Panc1 (cell line): Measurements from ENCODE around the gene ADAMTS16. TPM values are rescaled to one million over a fixed set of nuclear protein-coding genes. Genes with fewer than 3 reads are reported as not detected.
A peak's percentile ranks its signal among the peaks of the same experiment; 100 is the strongest.

Experiments used
- ATAC-seq: fragments of 200-7000 bp; cut with Tn5 transposase; 2 replicates; pipeline ENCODE4 v1.9.1; 2020; ENCODE audit warnings: mild to moderate bottlenecking, moderate library complexity
- BruUV-seq: library from RNA; stranded (reverse); fragments of 400-500 nt; replicated peaks from 2 replicates; lab custom pipeline; 2021; lab: Mats Ljungman, UMichigan
- CTCF ChIA-PET: fragments of 300-600 bp; sonication (Branson Sonifier 250); formaldehyde crosslinking; loops from one replicate; lab custom pipeline; 2022; ENCODE audit warnings: antibody characterized with exemption; lab: Charles Lee
- POLR2A ChIA-PET: fragments of 300-600 bp; sonication (Branson Sonifier 250); formaldehyde crosslinking; loops from one replicate; lab custom pipeline; 2022; ENCODE audit warnings: antibody characterized with exemption; lab: Charles Lee
- DNase-seq: peaks from one replicate; pipeline ENCODE4 v3.0.0-alpha.2; 2010; ENCODE audit warnings: low read depth, low spot score
- H3K27ac ChIP-seq: 2 replicates; pipeline ENCODE4 v1.5.1; 2011; ENCODE audit warnings: mild to moderate bottlenecking, low read length, inconsistent platforms
- H3K27me3 ChIP-seq: fragments of 200-500 bp; sonication (Bioruptor generic); 2 replicates; pipeline ENCODE4 v1.6.0; 2014; ENCODE audit warnings: low read length, inconsistent platforms; ENCODE audit not compliant: control insufficient read depth, insufficient read depth
- H3K36me3 ChIP-seq: fragments of 200-500 bp; sonication (Bioruptor generic); 2 replicates; pipeline ENCODE4 v1.5.1; 2014; ENCODE audit warnings: inconsistent platforms, mild to moderate bottlenecking, low read length, moderate library complexity; ENCODE audit not compliant: control insufficient read depth, insufficient read depth
- H3K4me1 ChIP-seq: 2 replicates; pipeline ENCODE4 v1.5.1; 2011; ENCODE audit warnings: inconsistent platforms, mild to moderate bottlenecking, low read length, moderate library complexity; ENCODE audit not compliant: control insufficient read depth, insufficient read depth
- H3K4me3 ChIP-seq, 2 experiments: 2 replicates each; pipeline ENCODE4 v1.5.1; 2011 to 2012; ENCODE audit warnings: low read depth in 2 of 2, low read length in 2 of 2, mild to moderate bottlenecking in 2 of 2, inconsistent platforms in 1 of 2, moderate library complexity in 1 of 2
- H3K9me3 ChIP-seq: fragments of 200-500 bp; sonication (Bioruptor generic); 2 replicates; pipeline ENCODE4 v1.5.1; 2014; ENCODE audit warnings: low read depth, mild to moderate bottlenecking, inconsistent platforms, low read length, moderate library complexity; ENCODE audit not compliant: control insufficient read depth, insufficient read depth
- POLR2AphosphoS5 ChIP-seq: IDR thresholded peaks from 2 replicates; pipeline ENCODE4 v1.6.1; 2012; ENCODE audit warnings: mild to moderate bottlenecking, low read depth, low read length, moderate library complexity
- SIN3A ChIP-seq: IDR thresholded peaks from 2 replicates; pipeline ENCODE4 v1.6.1; 2012; ENCODE audit warnings: low read depth, mild to moderate bottlenecking, low read length, moderate library complexity, borderline replicate concordance; ENCODE audit not compliant: insufficient read depth
- TCF7L2 ChIP-seq: IDR thresholded peaks from 2 replicates; pipeline ENCODE4 v1.6.1; 2011; ENCODE audit warnings: mild to moderate bottlenecking, low read depth, low read length, inconsistent platforms
- in situ Hi-C: cut with HindIII; loops from 2 replicates; pipeline ENCODE4 v1.10.0; 2016; ENCODE audit warnings: low sequenced_read_pairs, low pct_unique_long_range_greater_than_20kb
- intact Hi-C: fragments of 100-400 bp; cut with micrococcal nuclease; formaldehyde crosslinking; loops from one replicate; pipeline ENCODE4 v1.10.0; 2022; ENCODE audit not compliant: unreplicated experiment
- total RNA-seq: library from RNA; stranded (reverse); gene quantifications from one replicate; pipeline ENCODE4 v1.2.1, GENCODE V29; 2021; ENCODE audit not compliant: unreplicated experiment
- TF ChIP-seq, protein P1 (sequence below), 2 experiments: IDR thresholded peaks; 2 replicates each; pipeline ENCODE4 v1.6.1; 2011 to 2012; ENCODE audit warnings: low read depth in 2 of 2, control low read depth in 1 of 2, low read length in 1 of 2, mild to moderate bottlenecking in 1 of 2, moderate library complexity in 1 of 2; ENCODE audit not compliant: insufficient read depth in 1 of 2
- TF ChIP-seq, protein P2 (sequence below): fragments of 450-650 bp; IDR thresholded peaks from 2 replicates; pipeline ENCODE4 v1.5.1; 2017; ENCODE audit warnings: mild to moderate bottlenecking

Gene ADAMTS16
- total RNA-seq, 1 experiment from 2014 or later, result 0.54 TPM

- Histone ChIP-seq H3K4me1 (no peaks in the 10 kb centered on the region), H3K9me3 (no peaks in the 10 kb centered on the region), H3K27ac (no peak overlapping the region), H3K27me3 (no peaks in the 10 kb centered on the region), H3K4me3 (no peak overlapping the region), H3K36me3 (no peaks in the 10 kb centered on the region)
- DNase-seq (no peak), ATAC-seq (no peak)
- intact Hi-C loops (no loop called here), in situ Hi-C loops (no loop called here)
- no TSS peak for BruUV-seq
- POLR2A ChIA-PET, result no interaction called here
- CTCF ChIA-PET, result no interaction called here
- TF ChIP-seq, protein P1, sequence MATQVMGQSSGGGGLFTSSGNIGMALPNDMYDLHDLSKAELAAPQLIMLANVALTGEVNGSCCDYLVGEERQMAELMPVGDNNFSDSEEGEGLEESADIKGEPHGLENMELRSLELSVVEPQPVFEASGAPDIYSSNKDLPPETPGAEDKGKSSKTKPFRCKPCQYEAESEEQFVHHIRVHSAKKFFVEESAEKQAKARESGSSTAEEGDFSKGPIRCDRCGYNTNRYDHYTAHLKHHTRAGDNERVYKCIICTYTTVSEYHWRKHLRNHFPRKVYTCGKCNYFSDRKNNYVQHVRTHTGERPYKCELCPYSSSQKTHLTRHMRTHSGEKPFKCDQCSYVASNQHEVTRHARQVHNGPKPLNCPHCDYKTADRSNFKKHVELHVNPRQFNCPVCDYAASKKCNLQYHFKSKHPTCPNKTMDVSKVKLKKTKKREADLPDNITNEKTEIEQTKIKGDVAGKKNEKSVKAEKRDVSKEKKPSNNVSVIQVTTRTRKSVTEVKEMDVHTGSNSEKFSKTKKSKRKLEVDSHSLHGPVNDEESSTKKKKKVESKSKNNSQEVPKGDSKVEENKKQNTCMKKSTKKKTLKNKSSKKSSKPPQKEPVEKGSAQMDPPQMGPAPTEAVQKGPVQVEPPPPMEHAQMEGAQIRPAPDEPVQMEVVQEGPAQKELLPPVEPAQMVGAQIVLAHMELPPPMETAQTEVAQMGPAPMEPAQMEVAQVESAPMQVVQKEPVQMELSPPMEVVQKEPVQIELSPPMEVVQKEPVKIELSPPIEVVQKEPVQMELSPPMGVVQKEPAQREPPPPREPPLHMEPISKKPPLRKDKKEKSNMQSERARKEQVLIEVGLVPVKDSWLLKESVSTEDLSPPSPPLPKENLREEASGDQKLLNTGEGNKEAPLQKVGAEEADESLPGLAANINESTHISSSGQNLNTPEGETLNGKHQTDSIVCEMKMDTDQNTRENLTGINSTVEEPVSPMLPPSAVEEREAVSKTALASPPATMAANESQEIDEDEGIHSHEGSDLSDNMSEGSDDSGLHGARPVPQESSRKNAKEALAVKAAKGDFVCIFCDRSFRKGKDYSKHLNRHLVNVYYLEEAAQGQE (IDR thresholded peaks at IDR 0.05; ENCODE audit: insufficient read depth in 1 of 2, low read depth in 2 of 2, low read length in 1 of 2), result no peak
- TF ChIP-seq, protein P2, sequence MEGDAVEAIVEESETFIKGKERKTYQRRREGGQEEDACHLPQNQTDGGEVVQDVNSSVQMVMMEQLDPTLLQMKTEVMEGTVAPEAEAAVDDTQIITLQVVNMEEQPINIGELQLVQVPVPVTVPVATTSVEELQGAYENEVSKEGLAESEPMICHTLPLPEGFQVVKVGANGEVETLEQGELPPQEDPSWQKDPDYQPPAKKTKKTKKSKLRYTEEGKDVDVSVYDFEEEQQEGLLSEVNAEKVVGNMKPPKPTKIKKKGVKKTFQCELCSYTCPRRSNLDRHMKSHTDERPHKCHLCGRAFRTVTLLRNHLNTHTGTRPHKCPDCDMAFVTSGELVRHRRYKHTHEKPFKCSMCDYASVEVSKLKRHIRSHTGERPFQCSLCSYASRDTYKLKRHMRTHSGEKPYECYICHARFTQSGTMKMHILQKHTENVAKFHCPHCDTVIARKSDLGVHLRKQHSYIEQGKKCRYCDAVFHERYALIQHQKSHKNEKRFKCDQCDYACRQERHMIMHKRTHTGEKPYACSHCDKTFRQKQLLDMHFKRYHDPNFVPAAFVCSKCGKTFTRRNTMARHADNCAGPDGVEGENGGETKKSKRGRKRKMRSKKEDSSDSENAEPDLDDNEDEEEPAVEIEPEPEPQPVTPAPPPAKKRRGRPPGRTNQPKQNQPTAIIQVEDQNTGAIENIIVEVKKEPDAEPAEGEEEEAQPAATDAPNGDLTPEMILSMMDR, result no peak
- no peak for TF ChIP-seq SIN3A
- TF ChIP-seq POLR2AphosphoS5, result no peak
- TF ChIP-seq TCF7L2, result no peak
Observed at GRCh38 chr5:5104550-5104949, 35.6 kb upstream of the ADAMTS16 start.

- no TSS peak for BruUV-seq
- CTCF ChIA-PET, result no interaction called here
Observed at GRCh38 chr5:5105531-5105930, 34.6 kb upstream of the ADAMTS16 start.

More at GRCh38 chr5:5105531-5105930, 34.6 kb upstream of the ADAMTS16 start:
- Histone ChIP-seq H3K4me3 (no peak overlapping the region), H3K27me3 (no peaks in the 10 kb centered on the region), H3K4me1 (no peaks in the 10 kb centered on the region), H3K27ac (no peak overlapping the region), H3K9me3 (no peaks in the 10 kb centered on the region), H3K36me3 (no peaks in the 10 kb centered on the region)
- in situ Hi-C loops, result no loop called here
- no peak for ATAC-seq
- TF ChIP-seq POLR2AphosphoS5 (no peak), SIN3A (no peak), TCF7L2 (no peak)
- TF ChIP-seq, protein P1 (IDR thresholded peaks at IDR 0.05; ENCODE audit: insufficient read depth in 1 of 2, low read depth in 2 of 2, low read length in 1 of 2), result no peak
- TF ChIP-seq, protein P2, result no peak
- intact Hi-C loops, result no loop called here
- peak; percentile 17 for DNase-seq
- POLR2A ChIA-PET, result no interaction called here
